Fibroblast of lung (primary cell): Measurements from ENCODE around the gene RPRD1B. TPM values are rescaled to one million over a fixed set of nuclear protein-coding genes. Genes with fewer than 3 reads are reported as not detected.

Experiments
- DNase-seq, 2 donors: peaks; one replicate each; pipeline versions ENCODE4 v3.0.0 to v3.0.0-alpha.2; 2010; ENCODE audit warnings: low read depth in 2 of 2
- H2AFZ ChIP-seq: 2 replicates; pipeline ENCODE4 v1.5.1; 2012; ENCODE audit warnings: low read length, control low read depth, inconsistent platforms
- H3K27ac ChIP-seq: 2 replicates; pipeline ENCODE4 v1.5.1; 2011; ENCODE audit warnings: low read length, control low read depth; ENCODE audit not compliant: insufficient read depth
- H3K27me3 ChIP-seq: 2 replicates; pipeline ENCODE4 v1.5.1; 2011; ENCODE audit warnings: mild to moderate bottlenecking, low read length; ENCODE audit not compliant: control insufficient read depth, insufficient read depth
- H3K36me3 ChIP-seq: 2 replicates; pipeline ENCODE4 v1.5.1; 2011; ENCODE audit warnings: low read length; ENCODE audit not compliant: control insufficient read depth, insufficient read depth
- H3K4me1 ChIP-seq: 2 replicates; pipeline ENCODE4 v1.5.1; 2011; ENCODE audit warnings: low read length; ENCODE audit not compliant: control insufficient read depth, insufficient read depth; ENCODE audit errors: extremely low read depth
- H3K4me2 ChIP-seq: 2 replicates; pipeline ENCODE4 v1.5.1; 2011; ENCODE audit warnings: low read length, control low read depth; ENCODE audit not compliant: insufficient read depth; ENCODE audit errors: extremely low read depth
- H3K4me3 ChIP-seq, 4 experiments: fragments of 200-600 bp in 1 of 4; sonication (generic) in 1 of 4; replicated peaks in 1 of 4; 2 replicates each; pipeline ENCODE4 v1.5.1; 2011 to 2016; ENCODE audit warnings: low read length in 4 of 4, low read depth in 3 of 4, mild to moderate bottlenecking in 3 of 4, control low read depth in 2 of 4, inconsistent platforms in 1 of 4, mixed read lengths in 1 of 4; ENCODE audit not compliant: insufficient read depth in 1 of 4; ENCODE audit errors: control extremely low read depth in 1 of 4
- H3K79me2 ChIP-seq: 2 replicates; pipeline ENCODE4 v1.5.1; 2012; ENCODE audit warnings: mild to moderate bottlenecking, low read length, inconsistent platforms; ENCODE audit not compliant: control insufficient read depth, insufficient read depth
- H3K9ac ChIP-seq: 2 replicates; pipeline ENCODE4 v1.5.1; 2011; ENCODE audit warnings: mild to moderate bottlenecking, low read length, control low read depth; ENCODE audit not compliant: insufficient read depth
- H3K9me3 ChIP-seq: 2 replicates; pipeline ENCODE4 v1.5.1; 2012; ENCODE audit warnings: low read depth, low read length; ENCODE audit not compliant: control insufficient read depth, insufficient read depth
- H4K20me1 ChIP-seq: 2 replicates; pipeline ENCODE4 v1.5.1; 2011; ENCODE audit warnings: low read length; ENCODE audit not compliant: control insufficient read depth, insufficient read depth; ENCODE audit errors: extremely low read depth
- CTCF ChIP-seq, 2 donors: IDR thresholded peaks in 1 of 2; conservative IDR thresholded peaks in 1 of 2; 1 replicate in 1 of 2; 2 replicates in 1 of 2; pipeline ENCODE4 v1.5.1; 2011 to 2012; ENCODE audit warnings: low read length in 2 of 2, control low read depth in 1 of 2, inconsistent platforms in 1 of 2, low read depth in 1 of 2, mild to moderate bottlenecking in 1 of 2
- EZH2 ChIP-seq: IDR thresholded peaks from 2 replicates; pipeline ENCODE4 v1.5.1; 2012; ENCODE audit warnings: low read length, control low read depth, mild to moderate bottlenecking; ENCODE audit errors: missing control alignments
- polyA plus RNA-seq, 2 donors: library from polyadenylated mRNA; depleted of rRNA in 1 of 2; stranded (reverse) in 1 of 2; unstranded in 1 of 2; fragments of >200 nt; gene quantifications; 2 replicates each; pipeline ENCODE4 v1.2.1, GENCODE V29; 2011 to 2012; ENCODE audit warnings: missing spikeins in 1 of 2
- total RNA-seq: library from RNA; depleted of rRNA; stranded (reverse); fragments of >200 nt; gene quantifications from 2 replicates; pipeline ENCODE4 v1.2.1, GENCODE V29; 2014

RPRD1B gene
- total and polyA plus RNA-seq, 2 donors (not counting 1 experiment from before 2014, with no cell fraction given), result 23.8 to 23.9 TPM

- H3K36me3 ChIP-seq, result peaks cover 16% of the 10 kb centered on the region
- H3K27ac ChIP-seq, result no peak overlapping the region
- no peaks in the 10 kb centered on the region for H3K27me3 ChIP-seq
- H3K9ac ChIP-seq, result no peak overlapping the region
- no peak overlapping the region for H3K4me2 ChIP-seq
- no peaks in the 10 kb centered on the region for H3K9me3 ChIP-seq
- no peaks in the 10 kb centered on the region for H3K4me1 ChIP-seq
- no peak overlapping the region for H2AFZ ChIP-seq
- no peaks in the 10 kb centered on the region for H4K20me1 ChIP-seq
- H3K4me3 ChIP-seq, result no peak overlapping the region
- TF ChIP-seq CTCF (conservative IDR thresholded peaks at IDR 0.05 in 1 of 2, IDR thresholded peaks at IDR 0.05 in 1 of 2; ENCODE audit: low read depth in 1 of 2, low read length in 2 of 2) (no peak), EZH2 (no peak)
- DNase-seq, result no peak
- H3K79me2 ChIP-seq, result no peaks in the 10 kb centered on the region
Observed at GRCh38 chr20:38065764-38066375, 32.3 kb downstream of the RPRD1B start.

- Histone ChIP-seq H4K20me1 (no peaks in the 10 kb centered on the region), H2AFZ (no peak overlapping the region), H3K4me1 (no peaks in the 10 kb centered on the region), H3K4me2 (no peak overlapping the region), H3K27ac (no peak overlapping the region), H3K79me2 (no peaks in the 10 kb centered on the region), H3K4me3 (no peak overlapping the region), H3K36me3 (peaks cover 21% of the 10 kb centered on the region), H3K9ac (no peak overlapping the region), H3K9me3 (no peaks in the 10 kb centered on the region), H3K27me3 (no peaks in the 10 kb centered on the region)
- DNase-seq, result no peak
- TF ChIP-seq EZH2, result no peak
- TF ChIP-seq CTCF (conservative IDR thresholded peaks at IDR 0.05 in 1 of 2, IDR thresholded peaks at IDR 0.05 in 1 of 2; ENCODE audit: low read depth in 1 of 2, low read length in 2 of 2), result no peak
Observed at GRCh38 chr20:38066969-38067716, 33.6 kb downstream of the RPRD1B start.

GRCh38 chr20:38067717-38068365, 34.3 kb downstream of the RPRD1B start:
- no peaks in the 10 kb centered on the region for H4K20me1 ChIP-seq
- H3K36me3 ChIP-seq, result peaks cover 21% of the 10 kb centered on the region
- DNase-seq, result no peak
- H3K9me3 ChIP-seq, result no peaks in the 10 kb centered on the region
- TF ChIP-seq EZH2 (no peak), CTCF (conservative IDR thresholded peaks at IDR 0.05 in 1 of 2, IDR thresholded peaks at IDR 0.05 in 1 of 2; ENCODE audit: low read depth in 1 of 2, low read length in 2 of 2) (no peak)
- H3K27ac ChIP-seq, result no peak overlapping the region
- H2AFZ ChIP-seq, result no peak overlapping the region
- H3K9ac ChIP-seq, result no peak overlapping the region
- H3K4me2 ChIP-seq, result no peak overlapping the region
- peaks cover 5% of the 10 kb centered on the region for H3K4me1 ChIP-seq
- no peaks in the 10 kb centered on the region for H3K27me3 ChIP-seq
- H3K4me3 ChIP-seq, result no peak overlapping the region
- H3K79me2 ChIP-seq, result no peaks in the 10 kb centered on the region
